ENCODE results near the gene CRYBB3. TPM values are rescaled to one million over a fixed set of nuclear protein-coding genes. Genes with fewer than 3 reads are reported as not detected.
A peak's percentile ranks its signal among the peaks of the same experiment; 100 is the strongest.

CRYBB3 gene
- total and polyA plus RNA-seq, 2 donors (not counting 3 experiments of a cell fraction or from before 2014, with no cell fraction given): 0.59 to 1.2 TPM

GRCh38 chr22:25235547-25236290 lies 36.1 kb downstream of the CRYBB3 start:
- DNase-seq (ENCODE audit: low read depth, low spot score): peak; percentile 73
- peak overlapping the region; percentile 27 for H2AFZ ChIP-seq (ENCODE audit: low read depth, low read length)
- H4K20me1 ChIP-seq (replicated peaks; ENCODE audit: control insufficient read depth, extremely low read depth, insufficient read depth, low read length): no peaks in the 10 kb centered on the region
- dilution Hi-C loops (cut with MboI; ENCODE audit: extremely low pct_ligation_motif_present, low sequenced_read_pairs): no loop called here
- H3K4me2 ChIP-seq (ENCODE audit: insufficient read depth, low read length): no peak overlapping the region
- BruUV-seq (replicated peaks): no TSS peak
- H3K9ac ChIP-seq (replicated peaks; ENCODE audit: extremely low read depth, insufficient read depth, low read length): no peak overlapping the region
- H3K4me3 ChIP-seq (replicated peaks in 1 of 3; ENCODE audit: insufficient read depth in 1 of 3, low read depth in 1 of 3, low read length in 3 of 3): no peak overlapping the region
- TF ChIP-seq POLR2A (IDR thresholded peaks at IDR 0.05; ENCODE audit: low read depth, low read length) (no peak), CTCF (IDR thresholded peaks at IDR 0.05; ENCODE audit: extremely low read depth in 1 of 2, insufficient read depth in 1 of 2, low read depth in 1 of 2, low read length in 2 of 2) (peak; percentile 70 to 77), GATA2 (IDR thresholded peaks at IDR 0.05; ENCODE audit: insufficient read depth, insufficient read length, low read depth, low read length) (no peak), JUN (IDR thresholded peaks at IDR 0.05; ENCODE audit: borderline replicate concordance, insufficient read depth, insufficient read length, low read depth) (no peak), FOS (IDR thresholded peaks at IDR 0.05; ENCODE audit: borderline replicate concordance, insufficient read depth, low read length) (no peak), POLR2AphosphoS5 (IDR thresholded peaks at IDR 0.05; ENCODE audit: insufficient read depth, low read depth, low read length) (no peak), MYC (IDR thresholded peaks at IDR 0.05; ENCODE audit: low read depth, low read length) (no peak)
- H3K4me1 ChIP-seq (ENCODE audit: control insufficient read depth, extremely low read depth, insufficient read depth, low read length): peaks cover 3% of the 10 kb centered on the region
- H3K36me3 ChIP-seq (ENCODE audit: control insufficient read depth in 2 of 2, extremely low read depth in 1 of 2, insufficient read depth in 2 of 2, low read length in 2 of 2): no peaks in the 10 kb centered on the region
- FAIRE-seq: peak; percentile 63
- peaks cover 0 to 3% of the 10 kb centered on the region in 2 experiments for H3K27me3 ChIP-seq (ENCODE audit: control insufficient read depth in 2 of 2, insufficient read depth in 2 of 2, low read length in 2 of 2)
- no peaks in the 10 kb centered on the region for H3K79me2 ChIP-seq (ENCODE audit: control insufficient read depth, insufficient read depth, low read length)
- no peaks in the 10 kb centered on the region for H3K9me3 ChIP-seq (replicated peaks; ENCODE audit: control insufficient read depth, insufficient read depth, low read length)
- POLR2A ChIA-PET: no interaction called here
- CTCF ChIA-PET: interaction anchor here (0.6 to 1.1 kb wide), 12 partner anchors 8 to 1126 kb away, joined by 3 to 13 read pairs (median 3); no protein-coding TSS in a partner anchor
- intact Hi-C loops (cut with micrococcal nuclease): loop anchor here (2.0 to 5.0 kb wide), 4 partner anchors 99 to 1097 kb away; no protein-coding TSS in a partner anchor
- H3K9me1 ChIP-seq (replicated peaks; ENCODE audit: control insufficient read depth, extremely low read depth, insufficient read depth, low read length): no peaks in the 10 kb centered on the region
- H3K27ac ChIP-seq (ENCODE audit: insufficient read depth, low read depth, low read length): no peak overlapping the region

Data from endothelial cell of umbilical vein (primary cell).